AG08396 (cell line): ENCODE measurements around the gene BCL11B.

ENCODE experiments used
- DNase-seq: peaks from one replicate; pipeline ENCODE4 v3.0.0; 2012; ENCODE audit warnings: low spot score, mixed read lengths

BCL11B gene

DNA sequence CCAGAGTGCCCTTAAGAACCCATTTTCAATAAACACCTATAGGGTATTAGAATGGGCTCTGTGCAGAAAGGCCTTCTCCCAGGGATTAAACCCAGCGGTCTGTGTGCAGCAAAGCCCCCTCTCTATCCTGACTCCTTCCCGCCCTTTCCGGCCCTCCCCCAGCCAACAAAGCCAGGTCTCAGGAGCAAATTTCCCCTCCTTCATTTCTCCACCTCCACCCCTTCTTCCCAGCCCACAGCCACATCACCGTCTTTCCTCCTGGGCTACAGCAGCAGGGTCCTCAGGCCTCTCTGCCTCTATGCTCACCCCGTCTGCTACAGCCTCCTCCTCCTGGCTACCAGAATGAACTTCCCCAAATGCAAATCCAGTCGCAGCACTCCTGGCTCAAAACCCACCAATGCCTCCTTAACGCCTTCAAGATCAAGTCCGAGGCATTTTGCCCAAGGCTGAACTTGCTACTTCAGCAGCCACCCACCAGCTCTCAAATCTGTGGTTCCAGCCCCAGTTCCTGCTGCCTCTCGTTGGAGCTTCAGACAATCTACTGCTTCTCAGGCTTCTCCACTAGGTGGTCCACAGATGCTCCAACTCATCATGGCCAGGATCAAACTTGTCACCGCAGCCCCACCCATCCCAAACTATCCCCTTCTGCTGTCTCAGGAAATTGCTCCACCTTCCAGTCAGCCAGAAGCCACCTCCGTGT is 134.8 kb downstream of the BCL11B start:
- no peak for DNase-seq

DNA sequence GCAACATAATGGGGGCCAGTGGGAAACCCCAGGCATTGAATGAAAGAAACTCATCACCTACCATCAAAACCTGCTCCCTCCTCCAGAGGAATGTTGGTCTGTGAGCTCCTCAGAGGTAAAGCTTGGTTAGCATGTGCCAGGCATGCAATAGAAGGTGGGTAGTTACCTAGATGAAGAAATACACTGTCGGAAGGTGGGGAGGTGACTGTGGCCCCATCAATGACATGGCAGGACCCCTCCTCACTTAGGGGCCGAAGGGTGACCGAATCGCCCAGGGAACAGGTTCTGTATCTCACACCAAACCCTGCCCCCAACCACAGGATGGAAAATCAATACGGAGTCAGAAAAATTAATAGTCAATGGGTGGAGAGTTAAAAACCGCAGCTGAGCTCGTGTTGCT is 135.6 kb downstream of the BCL11B start:
- no peak for DNase-seq

DNA sequence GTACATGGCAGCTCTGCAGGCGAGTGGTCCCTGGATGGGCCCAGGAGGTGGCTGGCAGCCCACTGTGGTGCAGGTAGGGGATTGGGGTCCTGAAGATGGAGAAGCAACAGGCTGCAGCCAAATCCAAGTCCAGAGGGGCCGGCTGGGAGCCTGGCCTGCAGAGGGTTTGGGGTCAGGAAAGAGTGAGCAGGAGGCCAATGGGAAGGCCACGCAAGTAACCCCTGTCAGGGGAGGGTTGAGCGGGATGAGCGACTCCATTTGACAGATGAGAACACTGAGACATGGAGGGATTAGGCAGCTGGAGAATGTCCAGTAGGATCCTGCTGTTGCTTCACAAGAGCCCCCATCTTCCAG is 136.0 kb downstream of the BCL11B start:
- DNase-seq, result no peak

DNA sequence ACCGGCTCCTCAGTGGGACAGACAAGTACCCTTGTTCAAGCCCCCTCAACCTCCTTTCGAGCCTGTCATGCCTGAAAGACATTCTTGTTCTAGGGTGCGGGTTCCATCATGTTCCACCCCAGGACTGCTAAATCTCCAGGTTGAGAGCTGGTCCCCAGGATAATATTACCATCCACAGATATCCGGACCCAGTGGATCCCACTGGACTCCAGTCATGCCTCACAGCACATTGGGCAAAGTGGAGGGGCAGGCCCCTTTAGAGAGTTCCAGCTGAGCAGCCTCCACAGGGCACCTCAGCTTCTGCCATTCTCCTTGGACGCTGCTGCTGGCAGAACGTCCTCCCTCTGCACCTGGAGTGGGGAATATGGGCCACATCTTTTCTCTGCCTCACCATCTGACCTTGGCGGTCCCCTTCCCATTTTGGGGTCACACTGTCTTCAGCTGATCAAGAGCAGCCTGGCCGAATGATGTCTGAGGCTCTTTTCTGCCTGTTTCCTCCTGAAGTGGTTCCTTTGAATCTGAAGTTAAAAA is 137.4 kb downstream of the BCL11B start:
- no peak for DNase-seq

DNA sequence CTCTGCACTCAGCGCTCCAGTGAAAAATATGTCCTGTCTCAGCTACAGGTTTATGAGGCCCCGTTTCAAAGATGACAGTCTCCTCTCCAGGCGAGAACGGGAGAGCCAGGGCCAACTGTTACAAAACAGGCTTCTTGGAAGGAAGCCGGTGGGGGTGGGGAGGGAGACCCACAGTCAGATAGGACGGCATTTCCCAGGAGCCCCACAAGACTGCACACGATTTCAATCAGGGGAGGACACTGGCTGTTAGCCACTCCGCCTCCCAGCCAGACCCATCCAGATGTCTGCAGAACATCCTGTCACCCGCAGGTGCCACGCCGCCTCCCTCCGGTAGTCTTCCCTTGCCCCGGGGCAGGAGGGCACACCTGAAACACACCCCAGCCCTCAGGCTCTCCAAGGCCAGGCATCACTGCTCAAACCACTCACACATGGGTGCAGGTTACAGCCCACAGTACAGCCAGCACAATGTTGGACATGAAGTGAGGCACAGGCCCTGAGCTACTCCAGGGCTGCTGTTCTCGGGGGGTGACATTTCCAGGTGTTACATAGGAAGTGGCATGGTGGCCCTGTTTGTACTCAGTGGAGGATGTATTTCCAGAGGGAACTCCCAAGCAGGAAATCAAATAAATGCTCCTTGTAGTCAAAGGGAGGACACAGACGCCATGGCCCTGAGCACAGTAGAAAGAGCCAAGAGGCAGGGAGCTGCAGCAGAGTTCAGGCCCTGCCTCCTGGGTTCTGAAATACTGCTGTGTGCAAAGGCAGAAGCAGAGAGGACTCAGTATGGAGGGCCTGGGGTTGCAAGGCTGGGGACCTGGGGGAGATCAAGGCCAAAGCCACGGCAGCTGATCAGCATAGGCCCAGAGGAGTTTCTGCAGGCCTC is 138.1 kb downstream of the BCL11B start:
- DNase-seq, result no peak

DNA sequence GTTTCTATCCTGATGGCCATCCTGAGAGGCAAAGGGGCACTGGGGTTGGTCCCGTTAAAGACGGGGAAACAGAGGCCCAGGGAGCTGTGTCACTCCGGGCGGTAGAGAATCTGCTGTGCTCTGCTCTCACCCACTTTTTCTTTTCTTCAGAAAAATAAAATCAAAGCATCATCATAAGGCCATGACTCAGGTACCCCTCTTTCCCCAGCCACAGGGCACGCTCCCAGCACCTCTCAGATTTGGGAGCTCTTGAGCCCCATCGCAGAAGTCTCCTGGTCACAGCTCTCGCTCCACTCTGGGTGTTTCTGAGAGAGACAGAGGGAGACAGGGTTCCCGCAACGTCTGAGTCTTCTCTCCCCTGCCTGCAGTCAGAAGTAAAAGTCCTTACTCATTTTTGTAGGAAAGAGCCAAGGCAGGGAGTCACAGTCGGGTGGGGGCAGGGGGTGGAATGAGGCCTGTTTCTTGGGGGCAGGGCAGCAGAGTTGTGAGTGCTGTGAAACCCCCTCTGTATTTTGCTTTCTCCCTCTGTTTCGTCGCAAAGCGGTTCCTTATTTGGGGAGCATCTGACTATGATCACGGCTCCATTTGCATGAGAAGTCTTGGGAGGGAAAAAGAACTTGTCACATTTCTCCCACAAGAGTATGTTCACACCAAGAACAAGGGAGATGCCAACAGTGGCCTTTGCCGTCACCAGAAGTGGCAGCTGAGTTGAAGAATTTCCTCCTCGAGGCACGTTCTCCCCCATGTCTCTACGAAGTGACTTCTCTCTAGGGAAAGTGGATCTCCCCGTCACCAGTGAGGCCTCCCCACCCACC is 139.0 kb downstream of the BCL11B start:
- DNase-seq, result no peak

DNA sequence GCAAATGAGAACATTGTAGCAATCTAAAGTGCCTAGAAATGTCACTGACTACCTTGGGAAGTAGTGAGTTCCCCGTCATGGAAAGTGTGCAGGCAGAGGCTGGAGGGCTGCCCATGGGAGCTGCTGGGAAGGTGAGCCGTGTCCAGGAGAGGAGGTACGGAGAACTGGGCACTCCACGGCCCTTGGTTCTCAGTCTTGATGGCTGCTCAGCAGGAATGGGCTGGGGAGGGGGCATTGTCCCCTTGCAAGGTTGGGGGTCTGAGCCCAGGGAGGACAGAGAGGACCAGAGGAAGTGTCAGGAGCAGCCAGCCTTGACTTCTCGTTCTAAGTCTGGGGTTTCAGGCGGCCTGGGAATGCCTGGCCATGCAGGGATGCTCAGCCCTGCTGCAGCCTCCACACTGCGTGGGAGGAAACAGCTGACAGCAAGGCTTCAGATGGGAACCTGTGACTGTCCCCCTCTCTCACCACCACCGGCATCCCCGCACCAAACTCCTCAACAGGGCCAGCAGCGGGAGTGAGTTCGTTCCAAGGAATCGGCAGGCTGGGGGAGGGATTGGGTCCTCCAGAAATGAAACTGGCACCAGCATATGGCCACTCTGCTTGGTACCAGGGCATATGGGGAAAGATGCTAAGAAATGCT is 140.2 kb downstream of the BCL11B start:
- no peak for DNase-seq

DNA sequence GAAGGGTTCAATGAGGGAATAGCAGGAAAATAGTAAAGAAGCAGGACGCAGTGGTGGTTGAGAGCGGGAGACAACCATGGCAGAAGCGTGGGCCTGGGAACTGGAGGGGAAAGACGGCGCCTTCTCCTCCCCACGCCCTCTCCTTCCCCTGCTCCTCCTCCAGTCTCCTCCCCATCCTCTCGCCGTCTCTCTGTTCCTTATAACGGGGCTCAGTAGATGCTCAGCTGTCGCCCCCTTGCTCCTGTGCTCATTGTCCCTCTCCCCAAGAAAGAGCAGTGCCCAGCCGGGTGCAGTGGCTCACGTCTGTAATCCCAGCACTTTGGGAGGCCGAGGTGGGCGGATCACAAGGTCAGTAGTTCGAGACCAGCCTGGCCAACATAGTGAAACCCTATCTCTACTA is 142.0 kb downstream of the BCL11B start:
- DNase-seq, result no peak

DNA sequence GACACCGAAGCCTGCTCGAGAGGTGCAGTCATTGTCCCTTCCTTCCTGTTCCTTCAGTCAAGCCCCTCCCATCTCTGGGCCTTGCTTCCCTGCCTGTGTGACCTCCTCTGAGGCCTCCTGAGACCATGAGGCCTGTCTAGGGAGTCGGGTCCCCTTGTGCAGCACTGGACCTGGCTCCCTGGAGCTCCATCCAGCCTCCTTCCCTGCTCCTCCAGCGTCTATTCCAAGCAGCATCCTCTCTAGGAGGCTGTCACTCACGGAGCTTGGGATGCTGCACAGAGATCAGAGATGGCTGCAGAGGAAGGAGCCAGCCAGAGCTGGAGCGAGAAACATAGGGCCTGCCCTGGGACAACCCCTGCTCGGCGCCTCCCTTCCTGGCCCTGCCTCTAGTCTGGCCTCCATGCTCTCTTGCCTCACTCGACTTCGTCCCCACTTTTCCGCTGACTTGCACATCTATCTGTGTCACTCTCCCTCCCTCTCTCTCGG is 142.7 kb downstream of the BCL11B start:
- DNase-seq, result no peak

DNA sequence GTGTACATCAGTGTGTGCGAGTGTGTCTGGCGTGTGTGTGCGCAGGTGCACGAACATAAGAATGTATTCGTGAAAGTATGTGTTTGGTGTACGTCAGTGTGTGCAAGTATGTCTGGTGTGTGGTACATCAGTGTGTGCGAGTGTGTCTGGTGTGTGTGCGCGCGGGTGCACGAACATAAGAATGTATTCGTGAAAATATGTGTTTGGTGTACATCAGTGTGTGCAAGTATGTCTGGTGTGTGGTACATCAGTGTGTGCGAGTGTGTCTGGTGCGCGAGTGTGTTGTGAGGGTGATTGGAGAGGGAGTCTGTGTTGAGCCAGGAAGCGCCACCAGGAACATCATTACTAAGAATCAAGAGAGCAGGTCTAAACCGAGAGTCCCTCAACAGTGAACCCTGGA is 143.8 kb downstream of the BCL11B start:
- no peak for DNase-seq

DNA sequence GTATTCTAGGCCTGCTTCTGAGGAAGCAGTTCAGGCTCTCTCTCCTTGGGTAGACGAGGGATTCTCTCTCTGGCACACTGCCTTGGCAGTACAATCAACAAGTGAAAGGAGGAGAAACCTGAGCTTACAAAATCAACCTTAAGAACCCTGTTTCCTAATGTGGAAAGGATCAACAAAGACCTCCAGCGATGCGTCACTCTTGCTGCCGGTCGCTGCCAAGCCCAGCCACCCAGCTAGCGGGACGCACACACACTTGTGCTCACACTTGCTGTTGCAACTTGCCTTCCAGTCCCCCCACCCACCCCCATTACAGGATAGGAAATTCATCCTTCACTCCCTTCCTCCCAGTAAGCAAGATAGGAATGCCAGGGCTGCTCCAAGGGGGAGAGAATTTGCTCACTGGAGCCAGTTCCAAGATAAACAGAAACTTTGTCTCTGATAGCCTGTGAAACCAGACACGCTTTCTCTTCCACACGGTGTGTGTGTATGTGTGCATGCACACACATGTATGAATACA is 144.3 kb downstream of the BCL11B start:
- DNase-seq, result no peak

DNA sequence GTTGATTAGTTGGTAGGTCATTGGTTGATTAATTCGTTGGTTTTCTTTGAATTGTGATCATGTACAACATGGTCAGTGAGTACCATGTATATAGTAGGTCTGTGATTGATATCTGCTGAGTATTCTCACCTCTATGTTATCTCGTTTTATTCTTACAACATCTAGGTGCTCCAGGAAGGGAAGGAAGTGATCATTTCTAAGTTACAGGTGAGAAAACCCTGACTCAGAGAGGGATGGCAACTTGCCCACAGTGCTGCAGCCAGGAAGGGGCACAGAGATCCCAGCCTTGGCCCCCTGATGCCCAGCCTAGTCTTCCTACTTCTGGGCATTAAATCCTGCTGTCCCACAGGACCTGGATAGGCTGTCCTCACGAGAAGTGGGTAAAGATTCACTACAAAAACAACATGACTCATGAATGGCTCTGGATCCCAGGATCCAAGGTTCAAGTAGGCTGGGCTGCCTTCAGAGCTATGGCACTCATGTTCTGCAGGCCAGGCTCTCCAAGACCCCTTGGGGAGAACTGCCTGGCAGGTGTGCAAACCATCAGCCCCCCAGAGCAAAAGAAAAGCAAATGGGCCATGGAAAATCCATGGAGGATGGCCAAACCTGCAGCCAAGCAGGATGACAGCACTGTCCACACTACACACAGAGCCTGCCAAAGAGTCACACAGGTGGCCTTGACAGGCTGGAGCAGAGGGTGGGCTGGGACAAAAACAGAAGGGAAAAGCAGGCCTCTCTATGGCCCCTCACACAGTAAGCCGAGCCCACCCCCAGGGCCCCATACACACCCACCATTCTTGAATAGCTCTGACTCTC is 146.2 kb downstream of the BCL11B start:
- no peak for DNase-seq

DNA sequence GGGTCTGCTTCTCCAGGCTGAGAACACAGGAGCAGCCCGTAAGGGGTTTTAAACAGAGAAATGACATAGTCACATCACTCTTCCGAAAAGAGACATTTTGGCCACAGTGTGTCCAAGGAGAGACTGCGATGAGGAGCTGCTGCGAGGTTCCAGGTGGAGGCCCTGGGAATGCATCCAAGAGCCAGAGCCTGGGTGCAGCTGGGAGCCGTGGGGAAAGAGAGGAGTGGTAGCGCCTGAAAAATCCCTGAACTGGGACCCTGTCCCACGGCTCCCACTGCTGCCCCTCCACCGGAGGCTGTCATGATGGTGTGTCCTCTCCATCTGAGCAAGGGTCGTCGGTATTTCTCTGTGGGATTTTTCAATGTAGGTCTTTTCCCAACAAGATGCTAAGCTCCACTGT is 146.9 kb downstream of the BCL11B start:
- DNase-seq, result no peak

DNA sequence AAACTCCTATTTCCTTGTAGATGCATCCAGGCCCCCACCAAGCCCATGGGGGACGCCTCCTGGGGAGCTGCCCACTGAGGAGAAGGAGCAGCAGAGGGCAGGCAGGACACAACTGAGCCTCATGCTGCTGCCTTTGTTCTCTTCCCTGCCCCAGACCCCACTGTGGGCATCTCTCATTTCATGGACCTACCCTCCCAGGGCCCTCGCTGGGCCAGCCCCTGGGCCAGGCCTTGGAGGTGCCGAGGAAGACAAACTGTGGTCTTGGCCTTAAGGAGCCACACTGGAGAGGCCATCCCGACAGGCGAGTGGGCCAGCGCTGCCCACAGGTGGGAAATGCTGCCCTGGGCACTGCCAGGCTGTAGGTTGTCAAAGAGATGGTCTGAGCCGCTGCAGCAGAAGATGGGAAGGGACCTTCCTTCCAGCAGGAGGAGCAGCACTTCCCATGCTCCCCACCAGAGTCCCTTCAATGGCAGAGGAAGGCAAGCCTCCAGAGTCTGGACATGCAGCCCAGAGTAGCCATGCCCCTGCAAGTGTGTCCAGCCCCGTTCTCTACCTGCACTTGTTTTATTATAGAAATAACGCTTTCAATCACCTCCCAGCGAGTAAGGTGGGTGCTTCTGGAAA is 147.4 kb downstream of the BCL11B start:
- DNase-seq, result no peak

DNA sequence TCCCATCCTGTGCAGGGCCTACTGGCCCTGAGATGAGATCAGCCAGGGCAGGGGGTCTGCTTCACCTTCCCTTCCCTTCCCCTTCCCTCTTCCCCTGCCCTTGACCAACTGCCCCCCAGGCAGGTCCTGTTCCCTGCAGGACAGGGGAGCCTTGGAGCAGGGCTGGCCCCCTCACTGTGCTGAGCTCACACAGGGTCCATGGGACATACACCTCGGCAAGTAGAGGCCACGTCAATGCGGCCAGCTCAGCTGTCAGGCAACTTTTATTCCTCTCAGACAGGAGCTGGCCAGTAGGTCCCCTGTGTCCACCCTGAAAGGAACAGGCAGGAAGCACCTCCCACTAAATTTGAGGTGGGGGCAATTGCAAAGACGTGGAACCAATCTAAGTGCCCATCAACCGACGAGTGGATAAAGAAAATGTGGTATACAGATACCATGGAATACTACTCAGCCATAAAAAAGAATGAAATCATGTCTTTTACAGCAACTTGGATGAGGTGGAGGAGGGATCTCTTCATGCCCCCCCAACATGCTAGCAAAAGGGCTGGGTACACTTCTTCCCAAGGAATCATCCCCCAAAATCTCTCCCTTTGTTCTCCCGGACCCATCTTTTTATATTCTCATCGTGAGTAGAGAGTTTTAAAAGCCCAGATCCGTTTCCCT is 148.7 kb downstream of the BCL11B start:
- DNase-seq, result no peak

DNA sequence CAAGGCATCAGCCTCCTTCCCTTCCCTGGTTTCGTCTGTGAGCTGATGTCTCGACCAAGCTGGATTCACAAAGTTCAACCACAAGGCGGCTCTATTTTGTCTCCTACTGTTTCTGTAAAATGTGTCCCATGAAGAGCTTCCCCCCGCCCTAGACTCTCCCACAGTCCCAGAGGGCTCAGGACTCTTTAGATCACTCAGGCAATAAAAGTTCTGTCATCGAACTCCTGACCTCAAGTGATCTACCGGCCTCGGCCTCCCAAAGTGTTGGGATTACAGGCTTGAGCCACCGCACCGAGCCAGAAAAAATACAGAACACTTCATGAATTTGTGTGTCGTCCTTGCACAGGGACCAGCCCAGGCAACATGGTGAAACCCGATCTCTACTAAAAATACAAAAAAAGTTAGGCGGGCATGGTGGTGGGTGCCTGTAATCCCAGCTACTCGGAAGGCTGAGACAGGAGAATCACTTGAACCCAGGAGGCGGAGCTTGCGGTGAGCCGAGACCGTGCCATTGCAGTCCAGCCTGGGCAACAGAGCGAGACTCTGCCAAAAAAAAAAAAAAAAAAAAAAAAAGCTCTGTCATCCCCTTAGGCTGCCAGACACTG is 149.4 kb downstream of the BCL11B start:
- no peak for DNase-seq

DNA sequence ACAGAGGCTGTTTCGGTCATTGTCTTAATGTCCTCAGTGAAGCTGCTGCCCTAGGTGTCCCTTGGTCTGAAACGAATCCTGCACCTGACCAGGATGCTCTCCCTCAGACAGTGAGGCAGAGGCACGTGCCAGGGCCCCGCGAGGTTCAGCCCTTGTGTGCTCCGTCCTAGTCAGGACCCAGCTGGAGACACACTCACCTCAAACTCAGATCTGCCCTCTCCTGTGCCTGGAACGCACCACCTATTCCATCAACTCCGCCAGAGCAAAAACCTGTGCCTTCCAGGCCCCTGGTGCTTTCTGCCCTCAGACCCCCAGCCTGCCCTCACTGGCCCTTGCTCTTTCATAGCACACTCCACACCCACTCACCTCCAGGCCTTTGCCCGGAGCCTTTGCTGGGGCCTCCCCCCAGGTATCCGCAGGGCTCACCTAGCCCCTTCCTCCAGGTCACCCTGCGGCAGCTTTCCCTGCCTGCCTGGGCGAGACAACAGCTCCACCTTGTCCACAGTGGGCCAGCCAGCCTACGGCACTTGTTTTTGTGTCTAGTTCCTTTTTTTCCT is 150.6 kb downstream of the BCL11B start:
- no peak for DNase-seq

DNA sequence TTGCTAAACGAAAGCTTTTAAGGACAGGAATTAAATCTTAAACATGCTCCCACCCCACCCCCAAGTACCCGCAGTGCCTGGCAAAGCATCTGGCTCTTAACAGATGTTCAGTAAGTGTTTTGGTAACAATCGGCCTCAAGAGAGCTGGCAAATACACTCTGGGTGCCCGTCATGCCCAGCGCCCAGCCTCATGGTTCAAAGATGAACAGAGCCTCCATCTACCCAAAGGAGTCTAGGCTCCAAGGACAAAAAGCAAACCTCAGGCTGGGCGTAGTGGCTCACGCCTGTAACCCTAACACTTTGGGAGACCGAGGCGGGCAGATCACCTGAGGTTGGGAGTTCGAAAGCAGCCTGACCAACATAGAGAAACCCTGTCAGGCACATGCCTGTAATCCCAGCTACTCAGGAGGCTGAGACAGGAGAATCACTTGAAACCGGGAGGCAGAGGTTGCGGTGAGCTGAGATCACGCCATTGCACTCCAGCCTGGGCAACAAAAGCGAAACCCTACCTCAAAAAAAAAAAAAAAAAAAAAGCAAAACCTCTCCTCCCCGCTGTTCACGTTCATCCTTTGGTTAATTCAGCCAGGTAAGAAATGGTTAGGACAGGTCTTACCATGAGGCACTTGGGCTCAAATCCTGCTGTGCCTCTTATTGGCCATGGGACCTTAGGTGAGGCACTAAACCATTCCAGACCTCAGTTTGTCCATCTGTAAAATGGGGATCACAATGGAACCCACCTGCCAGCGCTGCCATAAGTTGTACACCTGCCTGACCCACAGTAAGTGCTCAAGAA is 151.3 kb downstream of the BCL11B start:
- no peak for DNase-seq
